Measurements from ENCODE around the gene CATSPERE. TPM values are rescaled to one million over a fixed set of nuclear protein-coding genes. Genes with fewer than 3 reads are reported as not detected.
A peak's percentile ranks its signal among the peaks of the same experiment; 100 is the strongest.
"Not testable (repeated sequence)": the region's sequence is repeated elsewhere in the genome, so short reads cannot be mapped to it uniquely, and the experiment has no call there.

Gene CATSPERE
- total RNA-seq, 2 experiments from 2014 or later = 0.17 TPM

- Mint-ChIP-seq H3K4me3 (peak overlapping the region; percentile 82), H3K27ac (peak overlapping the region; percentile 88), H3K36me3 (ENCODE audit: low read depth) (peaks cover 4% of the 10 kb centered on the region), H3K4me1 (ENCODE audit: low read depth) (peaks cover 10% of the 10 kb centered on the region), H3K9me3 (no peaks in the 10 kb centered on the region), H3K27me3 (ENCODE audit: low read depth) (no peaks in the 10 kb centered on the region)
- intact Hi-C loops (cut with micrococcal nuclease) = loop anchor here (1.0 to 10.0 kb wide), 12 partner anchors 49 to 1913 kb away; partner anchors contain the start of genes AKT3, CATSPERE, CEP170 and CNST
- DNase-seq = no peak
- CTCF ChIA-PET = interaction anchor here (0.6 to 1.7 kb wide), 2 partner anchors 48 to 149 kb away, joined by 6 to 7 read pairs; no protein-coding TSS in a partner anchor
These were observed 191.0 kb downstream of the CATSPERE start for GRCh38 chr1:244651956-244652622.

- H3K27me3 Mint-ChIP-seq (ENCODE audit: low read depth) = no peaks in the 10 kb centered on the region
- H3K36me3 Mint-ChIP-seq (ENCODE audit: low read depth) = peaks cover 11% of the 10 kb centered on the region
- peak within 1 kb of the TSS; percentile 88 for H3K27ac Mint-ChIP-seq
- peaks cover 18% of the 10 kb centered on the region for H3K4me1 Mint-ChIP-seq (ENCODE audit: low read depth)
- CTCF ChIA-PET = interaction anchor here (0.7 to 1.7 kb wide), 4 partner anchors 42 to 148 kb away, joined by 3 to 6 read pairs (median 4); no protein-coding TSS in a partner anchor
- H3K9me3 Mint-ChIP-seq = no peaks in the 10 kb centered on the region
- intact Hi-C loops (cut with micrococcal nuclease) = loop anchor here (1.0 to 10.0 kb wide), 13 partner anchors 50 to 1912 kb away; partner anchors contain the start of genes AKT3, CATSPERE, CEP170 and CNST
- H3K4me3 Mint-ChIP-seq = peak within 1 kb of the TSS; percentile 82
- DNase-seq = peak; percentile 99
These were observed 191.8 kb downstream of the CATSPERE start, which contains the start of gene DESI2 for GRCh38 chr1:244652623-244653438. Gene DESI2, plus strand, starts transcription at chr1:244653126. Its CDS starts 188 bp downstream, at chr1:244653314.

- no peak for DNase-seq
- Mint-ChIP-seq H3K27me3 (ENCODE audit: low read depth) (no peaks in the 10 kb centered on the region), H3K9me3 (no peaks in the 10 kb centered on the region), H3K4me3 (no peak overlapping the region), H3K36me3 (ENCODE audit: low read depth) (peaks cover 16% of the 10 kb centered on the region), H3K27ac (no peak overlapping the region), H3K4me1 (ENCODE audit: low read depth) (peaks cover 23% of the 10 kb centered on the region)
- intact Hi-C loops (cut with micrococcal nuclease) = loop anchor here (1.0 to 10.0 kb wide), 6 partner anchors 76 to 1911 kb away; partner anchors contain the start of genes AKT3, CNST and TFB2M
- CTCF ChIA-PET = interaction anchor here (0.7 to 1.0 kb wide), 4 partner anchors 15 to 148 kb away, joined by 3 to 4 read pairs (median 4); no protein-coding TSS in a partner anchor
These were observed 192.5 kb downstream of the CATSPERE start for GRCh38 chr1:244653439-244654107.

- intact Hi-C loops (cut with micrococcal nuclease) = loop anchor here (10.0 kb wide), 2 partner anchors 1680 to 1910 kb away; partner anchors contain the start of genes CNST and TFB2M
- H3K4me3 Mint-ChIP-seq = no peak overlapping the region
- H3K36me3 Mint-ChIP-seq (ENCODE audit: low read depth) = peaks cover 19% of the 10 kb centered on the region
- CTCF ChIA-PET = interaction anchor here (0.7 to 1.0 kb wide), 4 partner anchors 16 to 147 kb away, joined by 3 to 4 read pairs (median 4); no protein-coding TSS in a partner anchor
- DNase-seq = no peak
- H3K27ac Mint-ChIP-seq = no peak overlapping the region
- peaks cover 23% of the 10 kb centered on the region for H3K4me1 Mint-ChIP-seq (ENCODE audit: low read depth)
- H3K27me3 Mint-ChIP-seq (ENCODE audit: low read depth) = no peaks in the 10 kb centered on the region
- no peaks in the 10 kb centered on the region for H3K9me3 Mint-ChIP-seq
These were observed 193.3 kb downstream of the CATSPERE start for GRCh38 chr1:244654108-244655038.

- H3K9me3 Mint-ChIP-seq = no peaks in the 10 kb centered on the region
- no peaks in the 10 kb centered on the region for H3K27me3 Mint-ChIP-seq (ENCODE audit: low read depth)
- H3K4me1 Mint-ChIP-seq (ENCODE audit: low read depth) = peaks cover 23% of the 10 kb centered on the region
- H3K27ac Mint-ChIP-seq = no peak overlapping the region
- peaks cover 25% of the 10 kb centered on the region for H3K36me3 Mint-ChIP-seq (ENCODE audit: low read depth)
- DNase-seq = no peak
- CTCF ChIA-PET = interaction anchor here (0.7 kb wide), 1 partner anchor 146 kb away, joined by 3 read pairs; no protein-coding TSS in a partner anchor
- no peak overlapping the region for H3K4me3 Mint-ChIP-seq
- intact Hi-C loops (cut with micrococcal nuclease) = loop anchor here (10.0 kb wide), 2 partner anchors 1680 to 1910 kb away; partner anchors contain the start of genes CNST and TFB2M
These were observed 194.1 kb downstream of the CATSPERE start for GRCh38 chr1:244655186-244655585.

- intact Hi-C loops (cut with micrococcal nuclease) = loop anchor here (10.0 kb wide), 2 partner anchors 1677 to 1907 kb away; partner anchors contain the start of genes CNST and TFB2M
- H3K27ac Mint-ChIP-seq = no peak overlapping the region
These were observed 196.3 kb downstream of the CATSPERE start for GRCh38 chr1:244657421-244657820.

GRCh38 chr1:244659694-244660093, 198.6 kb downstream of the CATSPERE start:
- H3K36me3 Mint-ChIP-seq (ENCODE audit: low read depth) = peaks cover 35% of the 10 kb centered on the region
- CTCF ChIA-PET = interaction anchor here (1.6 kb wide), 1 partner anchor 56 kb away, joined by 6 read pairs; no protein-coding TSS in a partner anchor
- H3K9me3 Mint-ChIP-seq = peaks cover 3% of the 10 kb centered on the region
- intact Hi-C loops (cut with micrococcal nuclease) = loop anchor here (10.0 kb wide), 2 partner anchors 1675 to 1905 kb away; partner anchors contain the start of genes CNST and TFB2M
- no peak overlapping the region for H3K27ac Mint-ChIP-seq
- H3K4me1 Mint-ChIP-seq (ENCODE audit: low read depth) = peaks cover 18% of the 10 kb centered on the region
- no peaks in the 10 kb centered on the region for H3K27me3 Mint-ChIP-seq (ENCODE audit: low read depth)
- no peak overlapping the region for H3K4me3 Mint-ChIP-seq
- DNase-seq = no peak

More at GRCh38 chr1:244657421-244657820, 196.3 kb downstream of the CATSPERE start:
- Mint-ChIP-seq H3K9me3 (peaks cover 3% of the 10 kb centered on the region), H3K27me3 (ENCODE audit: low read depth) (no peaks in the 10 kb centered on the region), H3K4me3 (no peak overlapping the region), H3K36me3 (ENCODE audit: low read depth) (peaks cover 33% of the 10 kb centered on the region), H3K4me1 (ENCODE audit: low read depth) (peaks cover 15% of the 10 kb centered on the region)
- CTCF ChIA-PET = no interaction called here
- DNase-seq = no peak

GRCh38 chr1:244660595-244660994, 199.5 kb downstream of the CATSPERE start:
- Mint-ChIP-seq H3K4me3 (no peak overlapping the region), H3K36me3 (ENCODE audit: low read depth) (peaks cover 35% of the 10 kb centered on the region), H3K9me3 (peaks cover 3% of the 10 kb centered on the region), H3K4me1 (ENCODE audit: low read depth) (peaks cover 18% of the 10 kb centered on the region), H3K27me3 (ENCODE audit: low read depth) (no peaks in the 10 kb centered on the region), H3K27ac (no peak overlapping the region)
- CTCF ChIA-PET = no interaction called here
- intact Hi-C loops (cut with micrococcal nuclease) = no loop called here
- DNase-seq = no peak

GRCh38 chr1:244661569-244662312, 200.7 kb downstream of the CATSPERE start:
- H3K9me3 Mint-ChIP-seq; intact Hi-C loops (cut with micrococcal nuclease); H3K4me3 Mint-ChIP-seq; H3K27ac Mint-ChIP-seq; H3K27me3 Mint-ChIP-seq (ENCODE audit: low read depth); CTCF ChIA-PET; DNase-seq: not testable (repeated sequence)
- peaks cover 18% of the 10 kb centered on the region for H3K4me1 Mint-ChIP-seq (ENCODE audit: low read depth)
- peaks cover 32% of the 10 kb centered on the region for H3K36me3 Mint-ChIP-seq (ENCODE audit: low read depth)

- no peak overlapping the region for H3K4me3 Mint-ChIP-seq
- CTCF ChIA-PET = no interaction called here
- intact Hi-C loops (cut with micrococcal nuclease) = no loop called here
- no peaks in the 10 kb centered on the region for H3K27me3 Mint-ChIP-seq (ENCODE audit: low read depth)
- no peak for DNase-seq
- peaks cover 28% of the 10 kb centered on the region for H3K36me3 Mint-ChIP-seq (ENCODE audit: low read depth)
- H3K4me1 Mint-ChIP-seq (ENCODE audit: low read depth) = peaks cover 12% of the 10 kb centered on the region
- peaks cover 3% of the 10 kb centered on the region for H3K9me3 Mint-ChIP-seq
- no peak overlapping the region for H3K27ac Mint-ChIP-seq
These were observed 201.5 kb downstream of the CATSPERE start for GRCh38 chr1:244662599-244662998.
